OCI-LY1 (cell line): Measurements from ENCODE around the gene GRP.

Experiments used
- H2AFZ ChIP-seq: fragments of 200-600 bp; sonication (generic), shearing (Covaris generic); 2 replicates; pipeline ENCODE4 v1.6.0; 2014; ENCODE audit warnings: antibody characterized with exemption, mild to moderate bottlenecking, low read length
- H3F3A ChIP-seq: fragments of 200-600 bp; sonication (generic), shearing (Covaris generic); 2 replicates; pipeline ENCODE4 v1.6.0; 2014; ENCODE audit warnings: mild to moderate bottlenecking, antibody characterized with exemption, low read length, moderate library complexity; ENCODE audit not compliant: insufficient read depth
- H3K27ac ChIP-seq: fragments of 200-600 bp; sonication (generic); 2 replicates; pipeline ENCODE4 v1.5.1; 2014; ENCODE audit warnings: low read length, mixed run types, mild to moderate bottlenecking, low read depth; ENCODE audit not compliant: poor library complexity, severe bottlenecking
- H3K27me3 ChIP-seq: fragments of 200-600 bp; sonication (generic); 2 replicates; pipeline ENCODE4 v1.6.0; 2014; ENCODE audit warnings: antibody characterized with exemption, mild to moderate bottlenecking, low read length, moderate library complexity; ENCODE audit not compliant: insufficient read depth
- H3K36me3 ChIP-seq: fragments of 200-600 bp; sonication (generic); 2 replicates; pipeline ENCODE4 v1.6.1; 2014; ENCODE audit warnings: mild to moderate bottlenecking, antibody characterized with exemption, low read length, moderate library complexity, mixed read lengths; ENCODE audit not compliant: insufficient read depth
- H3K4me1 ChIP-seq: fragments of 200-600 bp; sonication (generic); 2 replicates; pipeline ENCODE4 v1.5.1; 2014; ENCODE audit warnings: mild to moderate bottlenecking, low read length, moderate library complexity; ENCODE audit not compliant: insufficient read depth, severe bottlenecking
- H3K4me2 ChIP-seq: fragments of 200-600 bp; sonication (generic), shearing (Covaris generic); 2 replicates; pipeline ENCODE4 v1.6.1; 2014; ENCODE audit warnings: low read length
- H3K4me3 ChIP-seq: fragments of 200-600 bp; sonication (generic); 2 replicates; pipeline ENCODE4 v1.5.1; 2014; ENCODE audit warnings: low read length, low read depth, mild to moderate bottlenecking, mixed read lengths; ENCODE audit not compliant: poor library complexity, severe bottlenecking
- H3K79me2 ChIP-seq: fragments of 200-600 bp; shearing (Covaris generic); 2 replicates; pipeline ENCODE4 v1.6.1; 2016; ENCODE audit warnings: mixed run types, low read length, mixed read lengths; ENCODE audit not compliant: insufficient read depth
- H3K9ac ChIP-seq: fragments of 200-600 bp; sonication (generic), shearing (Covaris generic); 2 replicates; pipeline ENCODE4 v1.6.1; 2014; ENCODE audit warnings: mild to moderate bottlenecking, low read length, mixed read lengths
- H3K9me2 ChIP-seq: fragments of 200-600 bp; sonication (generic), shearing (Covaris generic); 2 replicates; pipeline ENCODE4 v1.6.1; 2014; ENCODE audit warnings: low read depth, mild to moderate bottlenecking, low read length, mixed read lengths
- H3K9me3 ChIP-seq: fragments of 200-600 bp; shearing (Covaris generic); 2 replicates; pipeline ENCODE4 v1.6.1; 2014; ENCODE audit warnings: low read length, mixed read lengths
- H4K20me1 ChIP-seq: fragments of 200-600 bp; sonication (generic), shearing (Covaris generic); 2 replicates; pipeline ENCODE4 v1.6.0; 2016; ENCODE audit warnings: mild to moderate bottlenecking, low read length; ENCODE audit not compliant: insufficient read depth
- EZH2 ChIP-seq: fragments of 200-600 bp; sonication (generic), shearing (Covaris generic); IDR thresholded peaks from 2 replicates; pipeline ENCODE4 v1.8.0; 2017; ENCODE audit warnings: borderline replicate concordance, mixed run types, mild to moderate bottlenecking, antibody characterized with exemption, low read length, moderate library complexity, mixed read lengths
- TF ChIP-seq, protein P1 (sequence below): fragments of 200-600 bp; sonication (generic), shearing (Covaris generic); IDR thresholded peaks from 2 replicates; pipeline ENCODE4 v1.5.1; 2017; ENCODE audit warnings: mild to moderate bottlenecking, antibody characterized with exemption, low read length, moderate library complexity, mixed read lengths

Gene GRP

GRCh38 chr18:59271606-59272220, 51.8 kb downstream of the GRP start:
- TF ChIP-seq, protein P1, sequence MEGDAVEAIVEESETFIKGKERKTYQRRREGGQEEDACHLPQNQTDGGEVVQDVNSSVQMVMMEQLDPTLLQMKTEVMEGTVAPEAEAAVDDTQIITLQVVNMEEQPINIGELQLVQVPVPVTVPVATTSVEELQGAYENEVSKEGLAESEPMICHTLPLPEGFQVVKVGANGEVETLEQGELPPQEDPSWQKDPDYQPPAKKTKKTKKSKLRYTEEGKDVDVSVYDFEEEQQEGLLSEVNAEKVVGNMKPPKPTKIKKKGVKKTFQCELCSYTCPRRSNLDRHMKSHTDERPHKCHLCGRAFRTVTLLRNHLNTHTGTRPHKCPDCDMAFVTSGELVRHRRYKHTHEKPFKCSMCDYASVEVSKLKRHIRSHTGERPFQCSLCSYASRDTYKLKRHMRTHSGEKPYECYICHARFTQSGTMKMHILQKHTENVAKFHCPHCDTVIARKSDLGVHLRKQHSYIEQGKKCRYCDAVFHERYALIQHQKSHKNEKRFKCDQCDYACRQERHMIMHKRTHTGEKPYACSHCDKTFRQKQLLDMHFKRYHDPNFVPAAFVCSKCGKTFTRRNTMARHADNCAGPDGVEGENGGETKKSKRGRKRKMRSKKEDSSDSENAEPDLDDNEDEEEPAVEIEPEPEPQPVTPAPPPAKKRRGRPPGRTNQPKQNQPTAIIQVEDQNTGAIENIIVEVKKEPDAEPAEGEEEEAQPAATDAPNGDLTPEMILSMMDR = no peak

DNA sequence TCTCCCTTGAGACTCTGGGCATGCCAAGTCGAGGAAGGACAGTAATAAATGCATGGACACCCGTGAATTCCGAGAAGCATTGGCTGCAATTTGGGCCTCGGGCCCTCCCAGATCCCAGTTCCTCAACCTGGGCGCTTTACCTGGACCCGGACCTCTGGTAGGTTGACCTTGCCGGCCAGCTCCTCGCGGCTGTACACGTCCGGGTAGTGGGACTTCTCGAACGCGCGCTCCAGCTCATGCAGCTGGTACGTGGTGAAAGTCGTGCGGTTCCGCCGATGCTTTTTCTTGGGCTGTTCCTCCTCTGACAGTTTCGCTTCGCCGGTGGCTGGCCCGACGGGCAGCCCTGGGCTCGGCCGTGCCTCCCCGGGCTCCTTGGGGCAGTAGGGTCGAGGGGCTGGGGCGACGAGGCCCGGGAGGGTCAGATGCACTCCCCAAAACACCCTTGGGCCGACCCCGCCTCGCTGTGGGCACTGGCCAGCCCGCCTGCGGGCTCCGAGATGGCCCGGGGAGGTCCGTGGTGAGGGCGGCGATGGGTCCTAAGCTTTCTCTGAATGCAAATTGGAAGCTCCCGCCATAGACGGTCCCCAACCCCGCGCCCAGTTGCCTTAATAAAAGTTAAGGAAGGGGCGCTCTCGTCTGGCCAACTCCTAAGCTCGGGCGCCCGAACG, 52.4 kb downstream of the GRP start:
- no peak overlapping the region for H3K27ac ChIP-seq
- no peak overlapping the region for H3K9ac ChIP-seq
- no peaks in the 10 kb centered on the region for H3K9me2 ChIP-seq
- no peaks in the 10 kb centered on the region for H3K79me2 ChIP-seq
- H2AFZ ChIP-seq = no peak overlapping the region
- H3F3A ChIP-seq = no peaks in the 10 kb centered on the region
- H3K36me3 ChIP-seq = no peaks in the 10 kb centered on the region
- no peak for TF ChIP-seq EZH2
- TF ChIP-seq, protein P1 = no peak
- no peaks in the 10 kb centered on the region for H3K9me3 ChIP-seq
- H3K4me3 ChIP-seq = no peak overlapping the region
- no peaks in the 10 kb centered on the region for H4K20me1 ChIP-seq
- H3K4me2 ChIP-seq = no peak overlapping the region
- 0 out of 2 replicates have a peak, but pooled peaks cover 3% of the 10 kb centered on the region for H3K27me3 ChIP-seq
- peaks cover 6% of the 10 kb centered on the region for H3K4me1 ChIP-seq

More at GRCh38 chr18:59271606-59272220, 51.8 kb downstream of the GRP start:
- H3K9me3 ChIP-seq = no peaks in the 10 kb centered on the region
- H3K9me2 ChIP-seq = no peaks in the 10 kb centered on the region
- 0 out of 2 replicates have a peak, but pooled peaks cover 3% of the 10 kb centered on the region for H3K27me3 ChIP-seq
- H2AFZ ChIP-seq = no peak overlapping the region
- no peak overlapping the region for H3K27ac ChIP-seq
- no peaks in the 10 kb centered on the region for H3K79me2 ChIP-seq
- H3K4me1 ChIP-seq = peaks cover 6% of the 10 kb centered on the region
- H3K4me3 ChIP-seq = no peak overlapping the region
- no peaks in the 10 kb centered on the region for H3K36me3 ChIP-seq
- H4K20me1 ChIP-seq = no peaks in the 10 kb centered on the region
- H3K4me2 ChIP-seq = no peak overlapping the region
- no peak overlapping the region for H3K9ac ChIP-seq
- no peaks in the 10 kb centered on the region for H3F3A ChIP-seq

GRCh38 chr18:59272891-59273758, 53.2 kb downstream of the GRP start, which contains the start of gene RAX:
RAX (minus strand) TSS chr18:59273454; CDS start chr18:59273206, 248 bp downstream.
- TF ChIP-seq, protein P1 = no peak
- no peak for TF ChIP-seq EZH2
- no peak within 1 kb of the TSS for H3K4me2 ChIP-seq
- H3K4me3 ChIP-seq = no peak within 1 kb of the TSS

More at GRCh38 chr18:59272891-59273758, 53.2 kb downstream of the GRP start, which contains the start of gene RAX:
- Histone ChIP-seq H3K9ac (no peak within 1 kb of the TSS), H3K27me3 (no peaks in the 10 kb centered on the region), H3K9me3 (no peaks in the 10 kb centered on the region), H2AFZ (no peak within 1 kb of the TSS), H3K4me1 (peaks cover 6% of the 10 kb centered on the region), H3F3A (no peaks in the 10 kb centered on the region), H3K27ac (no peak within 1 kb of the TSS), H3K9me2 (no peaks in the 10 kb centered on the region), H3K79me2 (no peaks in the 10 kb centered on the region), H4K20me1 (no peaks in the 10 kb centered on the region), H3K36me3 (no peaks in the 10 kb centered on the region)
